ENCODE measurements around the gene LMBR1.

The LMBR1 gene

DNA sequence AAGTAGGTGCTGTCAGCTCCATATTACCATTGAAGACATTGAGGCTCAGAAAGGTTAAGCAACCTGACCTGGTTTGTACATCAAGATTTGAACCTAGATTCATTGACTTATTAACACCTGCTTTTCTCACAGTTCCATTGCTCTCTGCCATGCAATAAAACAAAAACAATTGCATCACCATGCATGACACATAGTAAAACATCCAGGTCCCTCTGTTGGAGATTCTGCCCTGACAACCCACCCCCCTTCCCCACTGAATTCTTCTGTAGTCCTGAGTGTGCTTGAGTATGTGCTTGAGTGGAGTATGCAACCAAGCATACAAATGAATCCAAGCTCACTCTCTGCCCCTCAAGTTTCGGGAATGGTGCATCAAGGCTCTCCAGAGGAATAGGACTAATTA, 6.0 kb upstream of the LMBR1 start:
- H3K4me2 ChIP-seq (ENCODE audit: insufficient read depth, low read length): no peak overlapping the region
- H3K27me3 ChIP-seq (ENCODE audit: insufficient read depth, low read length, poor library complexity): peaks cover 3% of the 10 kb centered on the region
- no peak overlapping the region for H2AFZ ChIP-seq (ENCODE audit: low read depth, low read length)
- no peaks in the 10 kb centered on the region for H4K20me1 ChIP-seq (ENCODE audit: insufficient read depth, low read length)
- DNase-seq: no peak
- no peak overlapping the region for H3K27ac ChIP-seq (ENCODE audit: low read length)
- no peaks in the 10 kb centered on the region for H3K36me3 ChIP-seq (ENCODE audit: insufficient read depth, low read length)
- no peaks in the 10 kb centered on the region for H3K79me2 ChIP-seq (ENCODE audit: insufficient read depth, low read length)
- H3K9me3 ChIP-seq (ENCODE audit: insufficient read depth, low read length, severe bottlenecking): no peaks in the 10 kb centered on the region
- no peak for ATAC-seq (ENCODE audit: insufficient read depth, low read depth)
- peaks cover 7% of the 10 kb centered on the region for H3K4me1 ChIP-seq (ENCODE audit: insufficient read depth, low read length)
- no peak overlapping the region for H3K4me3 ChIP-seq (ENCODE audit: low read depth in 1 of 2, low read length in 2 of 2)
- no peak overlapping the region for H3K9ac ChIP-seq (ENCODE audit: low read depth, low read length)
- TF ChIP-seq EZH2 (IDR thresholded peaks at IDR 0.05; ENCODE audit: borderline replicate concordance, low read depth, low read length, severe bottlenecking): no peak
- TF ChIP-seq CTCF (IDR thresholded peaks at IDR 0.05; ENCODE audit: borderline replicate concordance, extremely low read depth, low read length, poor library complexity, severe bottlenecking): no peak

DNA sequence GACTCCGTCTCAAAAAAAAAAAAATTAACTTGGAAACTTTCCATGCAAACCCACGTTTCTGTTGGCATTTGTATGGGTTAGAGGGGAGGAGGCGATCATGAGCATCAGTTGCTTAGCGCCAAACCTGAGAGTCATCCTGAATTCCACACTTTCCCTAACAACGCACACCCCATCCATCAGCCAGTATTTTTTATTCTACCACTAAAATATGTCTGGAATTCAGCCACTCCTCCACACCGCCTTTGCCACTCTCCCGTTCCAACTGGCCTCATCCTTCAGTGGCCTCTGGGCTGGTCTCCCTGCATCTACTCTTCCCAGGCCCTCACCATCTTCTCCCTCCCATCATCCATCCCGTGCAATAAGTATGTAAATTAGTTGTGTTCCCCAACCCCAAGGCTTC, 4.7 kb upstream of the LMBR1 start:
- ATAC-seq (ENCODE audit: insufficient read depth, low read depth): no peak
- no peak for TF ChIP-seq EZH2 (IDR thresholded peaks at IDR 0.05; ENCODE audit: borderline replicate concordance, low read depth, low read length, severe bottlenecking)
- no peak for TF ChIP-seq CTCF (IDR thresholded peaks at IDR 0.05; ENCODE audit: borderline replicate concordance, extremely low read depth, low read length, poor library complexity, severe bottlenecking)
- no peak overlapping the region for H3K4me2 ChIP-seq (ENCODE audit: insufficient read depth, low read length)
- peaks cover 2% of the 10 kb centered on the region; the same call in 1 of the 2 replicates for H3K79me2 ChIP-seq (ENCODE audit: insufficient read depth, low read length)
- no peaks in the 10 kb centered on the region for H4K20me1 ChIP-seq (ENCODE audit: insufficient read depth, low read length)
- no peaks in the 10 kb centered on the region for H3K36me3 ChIP-seq (ENCODE audit: insufficient read depth, low read length)
- no peak for DNase-seq
- H3K9ac ChIP-seq (ENCODE audit: low read depth, low read length): no peak overlapping the region
- H3K27me3 ChIP-seq (ENCODE audit: insufficient read depth, low read length, poor library complexity): peaks cover 3% of the 10 kb centered on the region
- H3K27ac ChIP-seq (ENCODE audit: low read length): no peak overlapping the region
- H2AFZ ChIP-seq (ENCODE audit: low read depth, low read length): no peak overlapping the region
- H3K9me3 ChIP-seq (ENCODE audit: insufficient read depth, low read length, severe bottlenecking): no peaks in the 10 kb centered on the region
- peaks cover 12% of the 10 kb centered on the region for H3K4me1 ChIP-seq (ENCODE audit: insufficient read depth, low read length)
- no peak overlapping the region for H3K4me3 ChIP-seq (ENCODE audit: low read depth in 1 of 2, low read length in 2 of 2)

GRCh38 chr7:156896388-156897022, 3.5 kb upstream of the LMBR1 start:
- H3K4me1 ChIP-seq (ENCODE audit: insufficient read depth, low read length): peaks cover 21% of the 10 kb centered on the region
- no peak for DNase-seq
- TF ChIP-seq CTCF (IDR thresholded peaks at IDR 0.05; ENCODE audit: borderline replicate concordance, extremely low read depth, low read length, poor library complexity, severe bottlenecking): no peak
- no peak for TF ChIP-seq EZH2 (IDR thresholded peaks at IDR 0.05; ENCODE audit: borderline replicate concordance, low read depth, low read length, severe bottlenecking)

More at GRCh38 chr7:156896388-156897022, 3.5 kb upstream of the LMBR1 start:
- H4K20me1 ChIP-seq (ENCODE audit: insufficient read depth, low read length): 0 out of 2 replicates have a peak, but pooled peaks cover 2% of the 10 kb centered on the region
- no peak overlapping the region for H3K4me2 ChIP-seq (ENCODE audit: insufficient read depth, low read length)
- H3K27me3 ChIP-seq (ENCODE audit: insufficient read depth, low read length, poor library complexity): peaks cover 3% of the 10 kb centered on the region
- no peaks in the 10 kb centered on the region for H3K36me3 ChIP-seq (ENCODE audit: insufficient read depth, low read length)
- H3K79me2 ChIP-seq (ENCODE audit: insufficient read depth, low read length): peaks cover 11% of the 10 kb centered on the region
- no peak overlapping the region for H3K4me3 ChIP-seq (ENCODE audit: low read depth in 1 of 2, low read length in 2 of 2)
- no peak overlapping the region for H3K9ac ChIP-seq (ENCODE audit: low read depth, low read length)
- no peak overlapping the region for H3K27ac ChIP-seq (ENCODE audit: low read length)
- no peak overlapping the region for H2AFZ ChIP-seq (ENCODE audit: low read depth, low read length)
- no peak for ATAC-seq (ENCODE audit: insufficient read depth, low read depth)
- H3K9me3 ChIP-seq (ENCODE audit: insufficient read depth, low read length, severe bottlenecking): no peaks in the 10 kb centered on the region
